NCI-H1105 treated with DMSO at 0.1 percent for 48 hours (cell line): ENCODE data around the gene SHISA3.
A peak's percentile ranks its signal among the peaks of the same experiment; 100 is the strongest.
"Not testable (repeated sequence)": the region's sequence is repeated elsewhere in the genome, so short reads cannot be mapped to it uniquely, and the experiment has no call there.

Experiments used
- DNase-seq: peaks from one replicate; lab custom pipeline; 2025; lab: John Stamatoyannopoulos, UW

The SHISA3 gene

GRCh38 chr4:42396752-42397634 lies at the start of gene SHISA3:
Gene SHISA3, plus strand, starts transcription at chr4:42397488. Its CDS starts 569 bp downstream, at chr4:42398057.
- no peak for DNase-seq

GRCh38 chr4:42348247-42348646 lies 49.0 kb upstream of the SHISA3 start:
- DNase-seq: no peak

- DNase-seq: no peak
Observed at GRCh38 chr4:42348692-42349091, 48.6 kb upstream of the SHISA3 start.

GRCh38 chr4:42350611-42351182 lies 46.6 kb upstream of the SHISA3 start:
- no peak for DNase-seq

- no peak for DNase-seq
Observed at GRCh38 chr4:42352049-42352448, 45.2 kb upstream of the SHISA3 start.

- DNase-seq: no peak
Observed at GRCh38 chr4:42357325-42357724, 40.0 kb upstream of the SHISA3 start.

GRCh38 chr4:42359711-42360110 lies 37.6 kb upstream of the SHISA3 start:
- DNase-seq: no peak

- DNase-seq: no peak
Observed at GRCh38 chr4:42360256-42360669, 37.0 kb upstream of the SHISA3 start.

- DNase-seq: no peak
Observed at GRCh38 chr4:42361456-42361855, 35.8 kb upstream of the SHISA3 start.

- no peak for DNase-seq
Observed at GRCh38 chr4:42362591-42362990, 34.7 kb upstream of the SHISA3 start.

- no peak for DNase-seq
Observed at GRCh38 chr4:42363614-42364013, 33.7 kb upstream of the SHISA3 start.

- DNase-seq: no peak
Observed at GRCh38 chr4:42364266-42365053, 32.8 kb upstream of the SHISA3 start.

- no peak for DNase-seq
Observed at GRCh38 chr4:42366959-42367358, 30.3 kb upstream of the SHISA3 start.

- DNase-seq: no peak
Observed at GRCh38 chr4:42369489-42369888, 27.8 kb upstream of the SHISA3 start.

- DNase-seq: peak; percentile 41
Observed at GRCh38 chr4:42371305-42372252, 25.7 kb upstream of the SHISA3 start.

GRCh38 chr4:42372303-42372702 lies 25.0 kb upstream of the SHISA3 start:
- not testable (repeated sequence) for DNase-seq

GRCh38 chr4:42377497-42377896 lies 19.8 kb upstream of the SHISA3 start:
- DNase-seq: no peak

GRCh38 chr4:42381666-42382065 lies 15.6 kb upstream of the SHISA3 start:
- no peak for DNase-seq

GRCh38 chr4:42385516-42385915 lies 11.8 kb upstream of the SHISA3 start:
- no peak for DNase-seq

- DNase-seq: no peak
Observed at GRCh38 chr4:42390622-42391354, 6.5 kb upstream of the SHISA3 start.

GRCh38 chr4:42391355-42391664 lies 6.0 kb upstream of the SHISA3 start:
- no peak for DNase-seq
